ENCODE measurements around the gene TGFBR3L. TPM values are rescaled to one million over a fixed set of nuclear protein-coding genes. Genes with fewer than 3 reads are reported as not detected.

The TGFBR3L gene
- total RNA-seq, 1 donor from 2014 or later, result not detected

DNA sequence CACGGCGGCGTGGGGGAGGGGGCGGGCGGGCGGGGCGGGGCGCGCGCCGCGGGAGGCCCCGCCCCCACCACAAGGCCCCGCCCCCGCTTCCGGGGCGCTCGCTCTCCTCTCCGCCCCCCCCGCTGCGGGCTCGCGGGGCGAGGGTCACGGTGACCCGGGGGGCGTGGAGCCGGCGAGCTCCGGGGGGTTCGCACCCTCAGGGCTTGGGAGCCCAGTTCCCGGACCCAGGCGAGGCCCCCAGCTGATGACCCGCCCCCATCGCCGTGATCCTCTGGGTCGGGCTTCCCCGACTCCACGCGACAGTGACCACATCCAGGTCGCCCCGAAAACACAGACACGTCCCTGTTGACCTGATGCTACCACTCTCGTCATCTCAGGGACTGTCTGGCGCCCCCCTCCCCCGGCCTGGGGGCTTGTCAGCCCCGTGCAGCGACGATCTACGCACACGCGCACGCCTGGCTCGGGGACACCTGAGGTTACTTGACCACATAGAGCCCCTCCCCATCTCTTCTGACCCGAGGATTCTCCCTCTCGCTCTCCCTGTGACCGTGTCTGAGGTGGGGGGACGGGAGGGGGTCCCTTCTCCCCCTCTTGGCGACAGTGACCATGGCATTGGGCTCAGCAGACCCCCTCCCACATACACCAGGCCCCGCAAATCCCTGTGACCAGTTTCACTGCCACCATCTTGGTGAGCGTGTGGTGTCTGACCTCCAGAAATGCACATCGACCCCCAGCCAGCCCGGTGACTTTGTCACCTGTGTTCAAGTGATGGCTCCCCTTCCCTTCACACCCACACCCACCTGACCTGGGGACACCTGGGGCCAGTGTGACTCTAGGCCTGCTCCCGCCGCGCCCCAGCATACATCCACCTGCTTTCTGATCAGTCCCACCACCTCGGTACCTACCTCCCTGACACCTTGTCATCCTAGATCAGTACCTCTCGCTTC lies 10.3 kb upstream of the TGFBR3L start:
- Mint-ChIP-seq H3K4me3 (ENCODE audit: unreplicated experiment) (peak overlapping the region; percentile 94), H3K9me3 (ENCODE audit: unreplicated experiment) (no peaks in the 10 kb centered on the region), H3K27ac (ENCODE audit: unreplicated experiment) (peak overlapping the region; percentile 92), H3K36me3 (ENCODE audit: low read depth, unreplicated experiment) (peaks cover 9% of the 10 kb centered on the region), H3K27me3 (ENCODE audit: unreplicated experiment) (peaks cover 13% of the 10 kb centered on the region), H3K4me1 (ENCODE audit: unreplicated experiment) (peaks cover 12% of the 10 kb centered on the region)
- no peak for DNase-seq (ENCODE audit: low spot score)
- TF ChIP-seq, protein P1, sequence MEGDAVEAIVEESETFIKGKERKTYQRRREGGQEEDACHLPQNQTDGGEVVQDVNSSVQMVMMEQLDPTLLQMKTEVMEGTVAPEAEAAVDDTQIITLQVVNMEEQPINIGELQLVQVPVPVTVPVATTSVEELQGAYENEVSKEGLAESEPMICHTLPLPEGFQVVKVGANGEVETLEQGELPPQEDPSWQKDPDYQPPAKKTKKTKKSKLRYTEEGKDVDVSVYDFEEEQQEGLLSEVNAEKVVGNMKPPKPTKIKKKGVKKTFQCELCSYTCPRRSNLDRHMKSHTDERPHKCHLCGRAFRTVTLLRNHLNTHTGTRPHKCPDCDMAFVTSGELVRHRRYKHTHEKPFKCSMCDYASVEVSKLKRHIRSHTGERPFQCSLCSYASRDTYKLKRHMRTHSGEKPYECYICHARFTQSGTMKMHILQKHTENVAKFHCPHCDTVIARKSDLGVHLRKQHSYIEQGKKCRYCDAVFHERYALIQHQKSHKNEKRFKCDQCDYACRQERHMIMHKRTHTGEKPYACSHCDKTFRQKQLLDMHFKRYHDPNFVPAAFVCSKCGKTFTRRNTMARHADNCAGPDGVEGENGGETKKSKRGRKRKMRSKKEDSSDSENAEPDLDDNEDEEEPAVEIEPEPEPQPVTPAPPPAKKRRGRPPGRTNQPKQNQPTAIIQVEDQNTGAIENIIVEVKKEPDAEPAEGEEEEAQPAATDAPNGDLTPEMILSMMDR (IDR thresholded peaks at IDR 0.05; ENCODE audit: unreplicated experiment), result no peak

DNA sequence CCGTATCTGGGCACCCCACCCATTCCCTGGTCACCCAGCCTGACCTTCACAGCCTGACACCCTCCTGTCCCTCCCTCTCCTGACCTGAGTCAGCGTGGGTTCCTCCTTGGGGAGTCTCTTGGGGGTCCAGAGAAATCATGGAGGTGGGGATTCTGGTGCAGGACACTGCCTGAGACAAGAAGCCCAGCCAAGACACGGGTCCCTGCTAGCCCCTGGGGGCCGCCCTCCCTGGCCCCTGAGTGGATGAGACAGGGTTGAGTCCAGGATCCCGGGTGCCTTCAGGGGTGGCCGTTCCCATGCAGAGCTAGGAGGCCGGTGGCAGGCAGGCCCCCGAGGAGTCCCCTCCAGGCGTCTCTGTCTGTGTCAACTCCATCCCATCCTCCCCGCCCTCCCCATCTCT lies 9.4 kb upstream of the TGFBR3L start:
- DNase-seq (ENCODE audit: low spot score), result no peak
- Mint-ChIP-seq H3K27me3 (ENCODE audit: unreplicated experiment) (peaks cover 13% of the 10 kb centered on the region), H3K36me3 (ENCODE audit: low read depth, unreplicated experiment) (peaks cover 9% of the 10 kb centered on the region), H3K4me1 (ENCODE audit: unreplicated experiment) (peaks cover 12% of the 10 kb centered on the region), H3K9me3 (ENCODE audit: unreplicated experiment) (no peaks in the 10 kb centered on the region), H3K27ac (ENCODE audit: unreplicated experiment) (peak overlapping the region; percentile 92), H3K4me3 (ENCODE audit: unreplicated experiment) (peak overlapping the region; percentile 94)
- TF ChIP-seq, protein P1 (IDR thresholded peaks at IDR 0.05; ENCODE audit: unreplicated experiment), result no peak

DNA sequence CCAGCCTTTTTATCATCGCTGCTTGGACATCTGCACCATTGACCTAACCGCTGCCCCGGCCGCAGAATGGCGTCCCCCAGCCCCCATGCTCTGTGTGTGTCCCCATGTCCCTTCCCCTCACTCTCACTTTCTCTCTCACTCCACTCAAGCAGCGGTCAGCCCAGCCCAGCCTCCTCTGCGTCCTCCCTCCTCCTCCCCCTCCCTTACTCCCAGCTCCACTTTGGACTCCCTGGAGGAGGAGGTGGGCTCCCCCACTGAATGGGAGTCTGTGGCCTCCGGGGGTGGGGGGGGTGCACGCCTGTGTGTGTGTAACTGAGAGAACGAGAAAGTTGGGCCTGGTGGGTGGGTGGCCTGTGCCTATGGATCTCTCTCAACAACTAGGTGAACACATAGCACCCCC lies 8.8 kb upstream of the TGFBR3L start:
- H3K4me1 Mint-ChIP-seq (ENCODE audit: unreplicated experiment), result peaks cover 12% of the 10 kb centered on the region
- no peak for DNase-seq (ENCODE audit: low spot score)
- H3K9me3 Mint-ChIP-seq (ENCODE audit: unreplicated experiment), result no peaks in the 10 kb centered on the region
- peaks cover 9% of the 10 kb centered on the region for H3K36me3 Mint-ChIP-seq (ENCODE audit: low read depth, unreplicated experiment)
- H3K27me3 Mint-ChIP-seq (ENCODE audit: unreplicated experiment), result peaks cover 11% of the 10 kb centered on the region
- H3K4me3 Mint-ChIP-seq (ENCODE audit: unreplicated experiment), result peak overlapping the region; percentile 76
- TF ChIP-seq, protein P1 (IDR thresholded peaks at IDR 0.05; ENCODE audit: unreplicated experiment), result no peak
- peak overlapping the region; percentile 62 for H3K27ac Mint-ChIP-seq (ENCODE audit: unreplicated experiment)

DNA sequence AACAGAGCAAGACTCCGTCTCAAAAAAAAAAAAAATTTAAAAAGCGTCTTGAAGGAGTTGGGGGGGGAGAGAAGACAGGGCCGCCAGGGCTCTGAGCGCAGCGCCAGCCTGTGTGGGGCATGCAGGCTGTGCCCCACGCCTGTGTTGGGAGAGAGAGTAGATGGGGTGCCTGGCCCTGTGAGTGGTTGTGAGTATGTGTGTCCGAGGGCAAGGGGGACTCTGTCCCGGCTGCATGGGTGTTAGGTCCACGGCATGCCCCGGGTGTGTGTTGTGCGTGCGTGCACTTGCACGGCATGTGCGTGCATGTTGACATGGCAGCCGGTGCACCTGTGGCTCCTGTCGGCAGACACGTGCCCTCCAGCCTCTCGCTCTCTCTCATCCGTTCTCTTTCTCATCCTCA lies 7.5 kb upstream of the TGFBR3L start:
- H3K27me3 Mint-ChIP-seq (ENCODE audit: unreplicated experiment), result peaks cover 11% of the 10 kb centered on the region
- no peak overlapping the region for H3K27ac Mint-ChIP-seq (ENCODE audit: unreplicated experiment)
- peaks cover 12% of the 10 kb centered on the region for H3K4me1 Mint-ChIP-seq (ENCODE audit: unreplicated experiment)
- no peaks in the 10 kb centered on the region for H3K9me3 Mint-ChIP-seq (ENCODE audit: unreplicated experiment)
- no peak for DNase-seq (ENCODE audit: low spot score)
- peaks cover 9% of the 10 kb centered on the region for H3K36me3 Mint-ChIP-seq (ENCODE audit: low read depth, unreplicated experiment)
- TF ChIP-seq, protein P1 (IDR thresholded peaks at IDR 0.05; ENCODE audit: unreplicated experiment), result no peak
- no peak overlapping the region for H3K4me3 Mint-ChIP-seq (ENCODE audit: unreplicated experiment)

DNA sequence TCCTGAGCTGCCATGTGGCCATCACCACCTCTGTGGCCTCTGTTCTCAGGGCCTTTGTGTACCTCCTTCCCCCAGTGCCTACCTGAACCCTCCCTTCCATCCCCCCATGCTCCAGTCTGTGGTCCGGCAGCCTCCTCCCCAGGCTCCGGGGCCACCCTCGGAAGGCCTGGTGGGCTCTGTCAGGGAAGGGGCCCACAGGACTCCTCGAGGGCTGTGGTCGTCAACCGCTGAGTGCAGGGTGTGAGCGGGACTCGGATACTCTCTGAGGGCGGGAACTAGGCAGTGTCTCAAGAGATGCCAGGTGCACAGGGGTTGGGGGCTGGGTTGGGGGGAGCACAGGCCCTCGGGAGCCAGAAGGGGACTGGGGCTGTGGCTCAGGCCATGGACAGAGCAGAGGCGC lies 7.1 kb upstream of the TGFBR3L start:
- TF ChIP-seq, protein P1 (IDR thresholded peaks at IDR 0.05; ENCODE audit: unreplicated experiment), result no peak
- Mint-ChIP-seq H3K27me3 (ENCODE audit: unreplicated experiment) (peaks cover 11% of the 10 kb centered on the region), H3K4me1 (ENCODE audit: unreplicated experiment) (peaks cover 12% of the 10 kb centered on the region), H3K36me3 (ENCODE audit: low read depth, unreplicated experiment) (peaks cover 9% of the 10 kb centered on the region), H3K4me3 (ENCODE audit: unreplicated experiment) (no peak overlapping the region), H3K9me3 (ENCODE audit: unreplicated experiment) (no peaks in the 10 kb centered on the region), H3K27ac (ENCODE audit: unreplicated experiment) (no peak overlapping the region)
- DNase-seq (ENCODE audit: low spot score), result no peak
